Ecto neural progenitor cell (in vitro differentiated cells): ENCODE results near the gene TM4SF4.

Experiments
- DNase-seq: peaks from one replicate; pipeline ENCODE4 v3.0.0-alpha.2; 2018; ENCODE audit warnings: low spot score

Gene TM4SF4

GRCh38 chr3:149548669-149549065 is 74.2 kb downstream of the TM4SF4 start:
- DNase-seq, result no peak

- DNase-seq, result no peak
Measured at GRCh38 chr3:149551500-149551899, 77.0 kb downstream of the TM4SF4 start.

- DNase-seq, result no peak
Measured at GRCh38 chr3:149552700-149553099, 78.2 kb downstream of the TM4SF4 start.
